Measurements from ENCODE around the gene RCVRN. TPM values are rescaled to one million over a fixed set of nuclear protein-coding genes. Genes with fewer than 3 reads are reported as not detected.

RCVRN gene
- total RNA-seq, 1 experiment from 2014 or later: not detected

DNA sequence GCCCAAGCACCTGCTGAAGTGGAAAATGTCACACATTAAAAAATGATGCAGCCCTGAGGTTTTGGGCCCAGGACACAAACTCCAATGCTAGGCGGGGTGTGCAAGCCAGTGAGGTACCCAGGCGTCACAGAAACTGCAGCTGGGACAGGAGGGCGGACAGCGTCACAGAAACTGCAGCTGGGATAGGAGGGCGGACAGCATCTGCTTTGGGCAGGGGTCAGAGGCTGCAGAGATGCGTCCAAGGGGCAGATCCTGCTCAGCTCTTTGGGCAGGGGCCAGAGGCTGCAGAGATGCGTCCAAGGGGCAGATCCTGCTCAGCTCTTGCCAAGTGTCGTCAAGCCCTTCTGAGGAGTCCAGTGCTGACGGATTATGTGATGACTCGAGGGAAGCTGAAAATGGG lies 43.9 kb upstream of the RCVRN start:
- H3K27me3 Mint-ChIP-seq (ENCODE audit: low read depth): peaks cover 2% of the 10 kb centered on the region
- no peak overlapping the region for H2BK20ac ChIP-seq (ENCODE audit: low read depth, low read length, poor library complexity, severe bottlenecking)
- no CpG with 5 or more reads among the region's 10 CpGs for WGBS (ENCODE audit: extremely low coverage, insufficient read length, low lambda C conversion rate)

More for the DNA sequence above, 43.9 kb upstream of the RCVRN start:
- Mint-ChIP-seq H3K4me3 (no peak overlapping the region), H3K36me3 (ENCODE audit: insufficient read depth in 1 of 3, low read depth in 3 of 3) (no peaks in the 10 kb centered on the region), H3K27ac (peak overlapping the region in 1 of 3 experiments; percentile 61; a peak in 1 of 7 replicates), H3K9me3 (no peaks in the 10 kb centered on the region), H3K4me1 (peaks cover 0 to 4% of the 10 kb centered on the region in 2 experiments; a peak in 1 of 4 replicates)
- Histone ChIP-seq H3K18ac (ENCODE audit: insufficient read length, low read depth, low read length) (no peak overlapping the region), H4K20me1 (ENCODE audit: control insufficient read depth, insufficient read depth, insufficient read length) (no peaks in the 10 kb centered on the region), H4K91ac (ENCODE audit: insufficient read length, low read depth, low read length) (no peak overlapping the region), H3K9me3 (ENCODE audit: control insufficient read depth, low read depth, low read length) (no peaks in the 10 kb centered on the region), H3K23ac (ENCODE audit: insufficient read length, low read depth, low read length) (no peak overlapping the region), H2BK12ac (ENCODE audit: insufficient read length, low read depth, low read length) (no peak overlapping the region), H2AK5ac (ENCODE audit: insufficient read length, low read length) (no peak overlapping the region), H3K79me2 (ENCODE audit: insufficient read depth, low read length) (no peaks in the 10 kb centered on the region), H3K27me3 (ENCODE audit: insufficient read depth, low read length) (no peaks in the 10 kb centered on the region), H2BK15ac (ENCODE audit: low read depth, low read length) (no peak overlapping the region), H3K9ac (ENCODE audit: extremely low read depth, insufficient read length, low read length) (no peak overlapping the region), H3K56ac (ENCODE audit: insufficient read length, low read depth, low read length) (no peak overlapping the region), H3K4ac (ENCODE audit: low read depth, low read length) (no peak overlapping the region), H2BK5ac (ENCODE audit: insufficient read length, low read length) (no peak overlapping the region), H3K23me2 (ENCODE audit: insufficient read length, low read depth, low read length, poor library complexity, severe bottlenecking) (no peaks in the 10 kb centered on the region), H4K5ac (ENCODE audit: insufficient read length, low read depth, low read length) (no peak overlapping the region), H2BK120ac (ENCODE audit: low read depth, low read length, poor library complexity, severe bottlenecking) (no peak overlapping the region), H4K8ac (replicated peaks; ENCODE audit: insufficient read length, low read depth, low read length) (no peak overlapping the region), H3K27ac (ENCODE audit: insufficient read length, low read depth, low read length) (no peak overlapping the region), H3K14ac (ENCODE audit: insufficient read depth, low read length) (no peak overlapping the region), H3T11ph (ENCODE audit: low read length) (no peak overlapping the region), H2AFZ (ENCODE audit: low read length) (no peak overlapping the region), H3K4me1 (ENCODE audit: insufficient read depth, low read length) (no peaks in the 10 kb centered on the region), H3K79me1 (ENCODE audit: insufficient read depth, low read depth, low read length, poor library complexity, severe bottlenecking) (no peaks in the 10 kb centered on the region), H3K4me2 (ENCODE audit: insufficient read depth, insufficient read length, low read length) (no peak overlapping the region)
- no peak for DNase-seq
- TF ChIP-seq, protein P1, sequence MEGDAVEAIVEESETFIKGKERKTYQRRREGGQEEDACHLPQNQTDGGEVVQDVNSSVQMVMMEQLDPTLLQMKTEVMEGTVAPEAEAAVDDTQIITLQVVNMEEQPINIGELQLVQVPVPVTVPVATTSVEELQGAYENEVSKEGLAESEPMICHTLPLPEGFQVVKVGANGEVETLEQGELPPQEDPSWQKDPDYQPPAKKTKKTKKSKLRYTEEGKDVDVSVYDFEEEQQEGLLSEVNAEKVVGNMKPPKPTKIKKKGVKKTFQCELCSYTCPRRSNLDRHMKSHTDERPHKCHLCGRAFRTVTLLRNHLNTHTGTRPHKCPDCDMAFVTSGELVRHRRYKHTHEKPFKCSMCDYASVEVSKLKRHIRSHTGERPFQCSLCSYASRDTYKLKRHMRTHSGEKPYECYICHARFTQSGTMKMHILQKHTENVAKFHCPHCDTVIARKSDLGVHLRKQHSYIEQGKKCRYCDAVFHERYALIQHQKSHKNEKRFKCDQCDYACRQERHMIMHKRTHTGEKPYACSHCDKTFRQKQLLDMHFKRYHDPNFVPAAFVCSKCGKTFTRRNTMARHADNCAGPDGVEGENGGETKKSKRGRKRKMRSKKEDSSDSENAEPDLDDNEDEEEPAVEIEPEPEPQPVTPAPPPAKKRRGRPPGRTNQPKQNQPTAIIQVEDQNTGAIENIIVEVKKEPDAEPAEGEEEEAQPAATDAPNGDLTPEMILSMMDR (conservative IDR thresholded peaks at IDR 0.05): no peak

Data from H9 (cell line).